IPS DF 4.7 (cell line): ENCODE results near the gene CNTNAP2.

ENCODE experiments used
- DNase-seq: peaks from one replicate; pipeline ENCODE4 v3.0.0-alpha.2; 2013; ENCODE audit warnings: low spot score; ENCODE audit errors: extremely low read depth

Gene CNTNAP2

GRCh38 chr7:147207988-147208387 is 1091.4 kb downstream of the CNTNAP2 start:
- no peak for DNase-seq

- no peak for DNase-seq
Measured at GRCh38 chr7:147231275-147231674, 1114.7 kb downstream of the CNTNAP2 start.

GRCh38 chr7:147235645-147236382 is 1119.2 kb downstream of the CNTNAP2 start:
- DNase-seq: no peak

GRCh38 chr7:147240468-147240867 is 1123.9 kb downstream of the CNTNAP2 start:
- no peak for DNase-seq

- DNase-seq: peak; percentile 33
Measured at GRCh38 chr7:147245274-147245673, 1128.7 kb downstream of the CNTNAP2 start.

GRCh38 chr7:147249956-147250355 is 1133.4 kb downstream of the CNTNAP2 start:
- DNase-seq: no peak

GRCh38 chr7:147251751-147252325 is 1135.2 kb downstream of the CNTNAP2 start:
- no peak for DNase-seq

GRCh38 chr7:147261693-147262092 is 1145.1 kb downstream of the CNTNAP2 start:
- no peak for DNase-seq

GRCh38 chr7:147265528-147265927 is 1148.9 kb downstream of the CNTNAP2 start:
- DNase-seq: no peak

GRCh38 chr7:147276106-147276505 is 1159.5 kb downstream of the CNTNAP2 start:
- DNase-seq: no peak

GRCh38 chr7:147276783-147277370 is 1160.3 kb downstream of the CNTNAP2 start:
- DNase-seq: no peak

- no peak for DNase-seq
Measured at GRCh38 chr7:147279514-147279913, 1162.9 kb downstream of the CNTNAP2 start.

GRCh38 chr7:147279964-147280374 is 1163.4 kb downstream of the CNTNAP2 start:
- no peak for DNase-seq

GRCh38 chr7:147282204-147282603 is 1165.6 kb downstream of the CNTNAP2 start:
- DNase-seq: no peak

GRCh38 chr7:147296201-147296600 is 1179.6 kb downstream of the CNTNAP2 start:
- DNase-seq: no peak

- DNase-seq: no peak
Measured at GRCh38 chr7:147296986-147297385, 1180.4 kb downstream of the CNTNAP2 start.

- no peak for DNase-seq
Measured at GRCh38 chr7:147298611-147299043, 1182.0 kb downstream of the CNTNAP2 start.

- DNase-seq: no peak
Measured at GRCh38 chr7:147300293-147300692, 1183.7 kb downstream of the CNTNAP2 start.

GRCh38 chr7:147304376-147304775 is 1187.8 kb downstream of the CNTNAP2 start:
- no peak for DNase-seq

- DNase-seq: no peak
Measured at GRCh38 chr7:147305827-147306226, 1189.2 kb downstream of the CNTNAP2 start.

- no peak for DNase-seq
Measured at GRCh38 chr7:147308539-147308938, 1191.9 kb downstream of the CNTNAP2 start.

- no peak for DNase-seq
Measured at GRCh38 chr7:147311336-147311735, 1194.7 kb downstream of the CNTNAP2 start.

GRCh38 chr7:147321504-147321903 is 1204.9 kb downstream of the CNTNAP2 start:
- no peak for DNase-seq
